ENCODE results near the gene CETN3. TPM values are rescaled to one million over a fixed set of nuclear protein-coding genes. Genes with fewer than 3 reads are reported as not detected.

Gene CETN3
- total and polyA plus RNA-seq, 2 experiments from 2014 or later, result 49.2 to 85.8 TPM

GRCh38 chr5:90434116-90434714, 24.7 kb upstream of the CETN3 start:
- no peaks in the 10 kb centered on the region for H3K36me3 ChIP-seq
- H3K27me3 ChIP-seq, result no peaks in the 10 kb centered on the region
- H3K4me1 ChIP-seq (ENCODE audit: low read depth), result peaks cover 21% of the 10 kb centered on the region
- H3K27ac ChIP-seq, result no peak overlapping the region
- TF ChIP-seq CTCF (IDR thresholded peaks at IDR 0.05; ENCODE audit: low read depth, low read length), result peak; percentile 77
- no peak overlapping the region for H3K4me3 ChIP-seq
- H3K9me3 ChIP-seq (ENCODE audit: low read depth), result no peaks in the 10 kb centered on the region
- DNase-seq (ENCODE audit: low read depth in 1 of 2, low spot score in 1 of 2), result peak; percentile 63

- Histone ChIP-seq H3K4me1 (ENCODE audit: low read depth) (no peaks in the 10 kb centered on the region), H3K36me3 (no peaks in the 10 kb centered on the region)
Measured at GRCh38 chr5:90424245-90424644, 14.7 kb upstream of the CETN3 start.

GRCh38 chr5:90421136-90421535, 11.6 kb upstream of the CETN3 start:
- peak; percentile 21 for TF ChIP-seq CTCF (IDR thresholded peaks at IDR 0.05; ENCODE audit: low read depth, low read length)
- Histone ChIP-seq H3K36me3 (no peaks in the 10 kb centered on the region), H3K9me3 (ENCODE audit: low read depth) (no peaks in the 10 kb centered on the region), H3K4me1 (ENCODE audit: low read depth) (no peaks in the 10 kb centered on the region), H3K27me3 (no peaks in the 10 kb centered on the region), H3K4me3 (no peak overlapping the region), H3K27ac (no peak overlapping the region)
- peak; percentile 20 to 63 for DNase-seq (ENCODE audit: low read depth in 1 of 2, low spot score in 1 of 2)

More at GRCh38 chr5:90424245-90424644, 14.7 kb upstream of the CETN3 start:
- H3K27ac ChIP-seq, result no peak overlapping the region
- no peak overlapping the region for H3K4me3 ChIP-seq
- H3K9me3 ChIP-seq (ENCODE audit: low read depth), result no peaks in the 10 kb centered on the region
- no peak for DNase-seq (ENCODE audit: low read depth in 1 of 2, low spot score in 1 of 2)
- no peak for TF ChIP-seq CTCF (IDR thresholded peaks at IDR 0.05; ENCODE audit: low read depth, low read length)
- H3K27me3 ChIP-seq, result no peaks in the 10 kb centered on the region

- Histone ChIP-seq H3K36me3 (no peaks in the 10 kb centered on the region), H3K4me3 (no peak overlapping the region), H3K27ac (no peak overlapping the region), H3K9me3 (ENCODE audit: low read depth) (no peaks in the 10 kb centered on the region), H3K4me1 (ENCODE audit: low read depth) (no peaks in the 10 kb centered on the region), H3K27me3 (no peaks in the 10 kb centered on the region)
- TF ChIP-seq CTCF (IDR thresholded peaks at IDR 0.05; ENCODE audit: low read depth, low read length), result no peak
- no peak for DNase-seq (ENCODE audit: low read depth in 1 of 2, low spot score in 1 of 2)
Measured at GRCh38 chr5:90418214-90418613, 8.7 kb upstream of the CETN3 start.

GRCh38 chr5:90410178-90410762, 714 bp upstream of the CETN3 start:
- H3K36me3 ChIP-seq, result peaks cover 6% of the 10 kb centered on the region
- no peak for TF ChIP-seq CTCF (IDR thresholded peaks at IDR 0.05; ENCODE audit: low read depth, low read length)
- peak overlapping the region; percentile 39 for H3K4me3 ChIP-seq
- peak in 1 of 2 donors; percentile 13 for DNase-seq (ENCODE audit: low read depth in 1 of 2, low spot score in 1 of 2)
- H3K27ac ChIP-seq, result peak overlapping the region; percentile 92
- H3K27me3 ChIP-seq, result no peaks in the 10 kb centered on the region
- H3K9me3 ChIP-seq (ENCODE audit: low read depth), result no peaks in the 10 kb centered on the region
- H3K4me1 ChIP-seq (ENCODE audit: low read depth), result peaks cover 22% of the 10 kb centered on the region
